K562 (cell line): ENCODE results near the gene C10orf71. TPM values are rescaled to one million over a fixed set of nuclear protein-coding genes. Genes with fewer than 3 reads are reported as not detected.
A peak's percentile ranks its signal among the peaks of the same experiment; 100 is the strongest.

ENCODE experiments used
- ATAC-seq: fragments of 200-7000 bp; cut with Tn5 transposase; 3 replicates; pipeline ENCODE4 v1.9.1; 2020; ENCODE audit warnings: moderate library complexity
- BruUV-seq: library from RNA; stranded (reverse); fragments of 400-500 nt; replicated peaks from 2 replicates; lab custom pipeline; 2021; lab: Mats Ljungman, UMichigan
- CTCF ChIA-PET: fragments of 300-600 bp; formaldehyde crosslinking; extraction: SDS; loops from one replicate; lab custom pipeline; 2021; ENCODE audit warnings: low intra/inter-chr PET ratio; lab: Yijun Ruan, JAX
- POLR2A ChIA-PET: fragments of 300-600, 350-650 bp; sonication (Branson Sonifier 250); formaldehyde crosslinking; extraction: SDS; loops from one replicate; lab custom pipeline; 2021; ENCODE audit warnings: antibody characterized with exemption, inconsistent platforms; lab: Yijun Ruan, JAX
- DNase-seq, 4 experiments: peaks; one replicate each; pipeline versions ENCODE4 v3.0.0 to v3.0.0-alpha.2; 2011 to 2018; ENCODE audit warnings: low spot score in 3 of 4, mixed read lengths in 3 of 4; ENCODE audit errors: extremely low read depth in 1 of 4
- FAIRE-seq: peaks from 2 replicates; lab custom pipeline; 2011; peaks lifted over from hg19 to GRCh38; lab: Jason Lieb, UNC
- H2AFZ ChIP-seq: 2 replicates; pipeline ENCODE4 v1.6.0; 2011; ENCODE audit warnings: low read depth, low read length, control low read depth, inconsistent platforms
- H3K27ac ChIP-seq: fragments of 200-600 bp; 3 replicates; pipeline ENCODE4 v1.8.0; 2011; ENCODE audit warnings: low read depth, mild to moderate bottlenecking, control low read depth, inconsistent platforms, low read length, moderate library complexity, mixed read lengths; ENCODE audit errors: extremely low read depth
- H3K27me3 ChIP-seq, 2 experiments: fragments of 300-600 bp in 1 of 2; 2 replicates in 1 of 2; 3 replicates in 1 of 2; pipeline versions ENCODE4 v1.6.0 to v1.8.0; 2011; ENCODE audit warnings: inconsistent platforms in 2 of 2, low read length in 2 of 2, mild to moderate bottlenecking in 1 of 2, mixed read lengths in 1 of 2, moderate library complexity in 1 of 2; ENCODE audit not compliant: control insufficient read depth in 2 of 2, insufficient read depth in 2 of 2
- H3K36me3 ChIP-seq: fragments of 300-600 bp; 3 replicates; pipeline ENCODE4 v1.8.0; 2011; ENCODE audit warnings: mild to moderate bottlenecking, low read length, inconsistent platforms; ENCODE audit not compliant: control insufficient read depth, insufficient read depth
- H3K4me1 ChIP-seq, 2 experiments: fragments of 200-600 bp in 1 of 2; replicated peaks in 1 of 2; 2 replicates in 1 of 2; 3 replicates in 1 of 2; pipeline versions ENCODE4 v1.5.1 to v1.8.0; 2011; ENCODE audit warnings: inconsistent platforms in 2 of 2, low read length in 2 of 2, mild to moderate bottlenecking in 1 of 2, mixed read lengths in 1 of 2, moderate library complexity in 1 of 2; ENCODE audit not compliant: control insufficient read depth in 2 of 2, insufficient read depth in 2 of 2
- H3K4me2 ChIP-seq: 2 replicates; pipeline ENCODE4 v1.6.1; 2011; ENCODE audit warnings: low read length, control low read depth, inconsistent platforms, mixed read lengths; ENCODE audit not compliant: insufficient read depth
- H3K4me3 ChIP-seq: fragments of 200-600 bp; sonication (generic), shearing (Covaris generic); 2 replicates; pipeline ENCODE4 v1.5.1; 2016; ENCODE audit warnings: control low read depth, inconsistent platforms
- H3K79me2 ChIP-seq: fragments of 200-600 bp; 3 replicates; pipeline ENCODE4 v1.8.0; 2011; ENCODE audit warnings: low read length, inconsistent platforms; ENCODE audit not compliant: control insufficient read depth, insufficient read depth
- H3K9ac ChIP-seq, 2 experiments: 2 replicates each; pipeline versions ENCODE4 v1.6.0 to v1.6.1; 2011; ENCODE audit warnings: low read depth in 2 of 2, low read length in 2 of 2, control low read depth in 1 of 2, inconsistent platforms in 1 of 2, mild to moderate bottlenecking in 1 of 2, mixed read lengths in 1 of 2; ENCODE audit not compliant: insufficient read depth in 1 of 2
- H3K9me1 ChIP-seq: one replicate; pipeline ENCODE4 v1.6.0; 2011; ENCODE audit warnings: inconsistent platforms, mild to moderate bottlenecking, low read length, moderate library complexity; ENCODE audit not compliant: control insufficient read depth, insufficient read depth
- H3K9me3 ChIP-seq: replicated peaks from 2 replicates; pipeline ENCODE4 v1.5.1; 2011; ENCODE audit warnings: low read depth, low read length, inconsistent platforms; ENCODE audit not compliant: control insufficient read depth, insufficient read depth
- H4K20me1 ChIP-seq: replicated peaks from 2 replicates; pipeline ENCODE4 v1.6.1; 2011; ENCODE audit warnings: low read length, inconsistent platforms, mixed read lengths; ENCODE audit not compliant: control insufficient read depth, insufficient read depth
- HINFP ChIP-seq: fragments of 450-650 bp; conservative IDR thresholded peaks from 2 replicates; pipeline ENCODE4 v1.6.1; 2016; ENCODE audit warnings: missing genetic modification characterization, low read depth, mild to moderate bottlenecking, control low read depth, missing compliant biosample characterization
- NFE2 ChIP-seq: IDR thresholded peaks from 2 replicates; pipeline ENCODE4 v1.6.1; 2014; ENCODE audit warnings: antibody characterized with exemption, low read depth
- UBTF ChIP-seq, 2 experiments: IDR thresholded peaks; 2 replicates each; pipeline ENCODE4 v1.6.1; 2012; ENCODE audit warnings: improper control_type of control experiment in 2 of 2, low read depth in 2 of 2, low read length in 2 of 2, borderline replicate concordance in 1 of 2
- ZNF24 ChIP-seq: fragments of 450-650 bp; IDR thresholded peaks from 2 replicates; pipeline ENCODE4 v1.6.1; 2016
- WGBS: fragments of 100-300 bp; shearing (Covaris generic); methylation state at CpG from one replicate; pipeline ENCODE4 v1.1.6; 2016; ENCODE audit warnings: low coverage, mixed read lengths; ENCODE audit not compliant: insufficient coverage; ENCODE audit errors: missing lambda C conversion rate; 5-methylcytosine and 5-hydroxymethylcytosine counted together
- in situ Hi-C: fragments of 300-500 bp; cut with MboI; formaldehyde crosslinking; loops from 4 replicates; pipeline ENCODE4 v1.15.0; 2018; ENCODE audit warnings: inconsistent platforms, mixed read lengths
- intact Hi-C: fragments of 100-400 bp; cut with micrococcal nuclease; formaldehyde crosslinking; loops from 2 replicates; pipeline ENCODE4 v1.14.2; 2022
- polyA plus RNA-seq, 8 experiments: library from polyadenylated mRNA; depleted of rRNA in 4 of 8; stranded (reverse) in 5 of 8; unstranded in 3 of 8; fragments of >200 nt; fragmentation: Nextera tagmentation in 2 of 8; fragmentation: Illumina TruSeq in 1 of 8; extraction: Ambion mirVana in 2 of 8; extraction: Trizol in 1 of 8; gene quantifications; 2 replicates each; pipeline versions ENCODE4 v1.2.1 to v1.2.3, GENCODE V29; 2011 to 2014; ENCODE audit warnings: inconsistent platforms in 1 of 8, missing spikeins in 1 of 8
- total RNA-seq, 7 experiments: library from RNA; depleted of rRNA in 6 of 7; stranded (reverse); fragments of >200 nt in 6 of 7; fragmentation: Illumina TruSeq in 2 of 7; extraction: Trizol in 2 of 7; gene quantifications; 2 replicates each; pipeline versions ENCODE4 v1.2.1 to v1.2.3, GENCODE V29; 2011 to 2021; ENCODE audit warnings: low replicate concordance in 1 of 7

The C10orf71 gene
- total and polyA plus RNA-seq, 9 of the 15 experiments (the other 6 are each of a cell fraction or from before 2014, with no cell fraction given) = 0.06 to 4.5 (median 1.3) TPM

GRCh38 chr10:49307921-49308320 lies 9.0 kb downstream of the C10orf71 start (continued):
- TF ChIP-seq HINFP (tag) (no peak), ZNF24 (no peak)
- TF ChIP-seq, all 486 proteins: peak for 0

GRCh38 chr10:49308881-49309280 lies 9.9 kb downstream of the C10orf71 start:
- H3K4me2 ChIP-seq = no peak overlapping the region
- intact Hi-C loops (no loop called here), in situ Hi-C loops (no loop called here)
- CTCF ChIA-PET = no interaction called here
- H3K4me1 ChIP-seq = peaks cover under 1 to 3% of the 10 kb centered on the region in 2 experiments; a peak in 4 of 5 replicates
- BruUV-seq = no TSS peak
- no peak overlapping the region for H2AFZ ChIP-seq
- no peak for DNase-seq
- H4K20me1 ChIP-seq = no peaks in the 10 kb centered on the region; the same call in 1 of the 2 replicates
- H3K36me3 ChIP-seq = peaks cover 4% of the 10 kb centered on the region; the same call in 1 of the 3 replicates
- H3K9ac ChIP-seq = no peak overlapping the region; a peak in 1 of 4 replicates
- WGBS = 54% methylated on average over 5 of the region's 5 CpGs
- no peak overlapping the region for H3K27ac ChIP-seq
- no peak overlapping the region for H3K4me3 ChIP-seq
- FAIRE-seq = no peak
- no peaks in the 10 kb centered on the region for H3K9me1 ChIP-seq
- no peaks in the 10 kb centered on the region for H3K9me3 ChIP-seq
- POLR2A ChIA-PET = interaction anchor here (1.0 to 1.1 kb wide), 2 partner anchors 10 to 22 kb away, joined by 3 read pairs; partner anchors contain the start of gene C10orf71
- ATAC-seq = 0 out of 3 replicates have a peak, but pooled peaks have one; percentile 8
- H3K27me3 ChIP-seq = no peaks in the 10 kb centered on the region
- no peaks in the 10 kb centered on the region for H3K79me2 ChIP-seq
- no peak for TF ChIP-seq UBTF (IDR thresholded peaks at IDR 0.05; ENCODE audit: borderline replicate concordance in 1 of 2, low read depth in 2 of 2, low read length in 2 of 2)
- TF ChIP-seq NFE2 = 0 out of 2 replicates have a peak, but pooled peaks have one; percentile 7
